ENCODE data around the gene SLC4A1. TPM values are rescaled to one million over a fixed set of nuclear protein-coding genes. Genes with fewer than 3 reads are reported as not detected.

The SLC4A1 gene
- total RNA-seq, 1 experiment from 2014 or later = not detected

DNA sequence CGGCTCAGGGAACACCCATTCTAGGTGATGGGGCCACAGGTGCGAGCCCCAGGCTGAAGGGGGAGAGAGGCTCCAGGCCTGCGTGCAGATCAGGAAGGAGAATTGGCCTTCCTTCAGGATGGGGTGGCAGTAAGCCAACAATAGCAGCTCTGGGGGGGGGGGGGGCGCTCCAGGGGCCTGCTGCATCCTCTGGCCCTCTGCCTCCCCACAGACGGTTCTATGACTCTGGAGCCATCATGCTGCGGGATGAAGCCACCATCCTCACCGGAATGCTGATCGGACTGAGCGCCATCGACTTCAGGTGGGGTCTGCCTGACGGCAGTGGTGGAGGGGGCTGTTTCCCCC, 46.6 kb upstream of the SLC4A1 start:
- POLR2A ChIA-PET = no interaction called here
- H3K36me3 Mint-ChIP-seq = peaks cover 3% of the 10 kb centered on the region; the same call in 1 of the 2 replicates
- CTCF ChIA-PET = interaction anchor here (0.5 to 6.6 kb wide), 11 partner anchors 17 to 1089 kb away, joined by 3 to 77 read pairs (median 18); partner anchors contain the start of genes GRN and UBTF
- no peak for DNase-seq (ENCODE audit: low spot score)
- ATAC-seq = no peak
- H3K4me3 Mint-ChIP-seq = peak overlapping the region; percentile 73
- no peak overlapping the region for H3K27ac Mint-ChIP-seq
- peaks cover 37% of the 10 kb centered on the region for H3K27me3 Mint-ChIP-seq (ENCODE audit: low read depth)
- peaks cover 44% of the 10 kb centered on the region for H3K4me1 Mint-ChIP-seq
- TF ChIP-seq GRHL2 (CRISPR knock-in tag; IDR thresholded peaks at IDR 0.05; ENCODE audit: insufficient replicate concordance, severe bottlenecking) = no peak
- TF ChIP-seq, protein P1, sequence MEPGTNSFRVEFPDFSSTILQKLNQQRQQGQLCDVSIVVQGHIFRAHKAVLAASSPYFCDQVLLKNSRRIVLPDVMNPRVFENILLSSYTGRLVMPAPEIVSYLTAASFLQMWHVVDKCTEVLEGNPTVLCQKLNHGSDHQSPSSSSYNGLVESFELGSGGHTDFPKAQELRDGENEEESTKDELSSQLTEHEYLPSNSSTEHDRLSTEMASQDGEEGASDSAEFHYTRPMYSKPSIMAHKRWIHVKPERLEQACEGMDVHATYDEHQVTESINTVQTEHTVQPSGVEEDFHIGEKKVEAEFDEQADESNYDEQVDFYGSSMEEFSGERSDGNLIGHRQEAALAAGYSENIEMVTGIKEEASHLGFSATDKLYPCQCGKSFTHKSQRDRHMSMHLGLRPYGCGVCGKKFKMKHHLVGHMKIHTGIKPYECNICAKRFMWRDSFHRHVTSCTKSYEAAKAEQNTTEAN (CRISPR knock-in tag; IDR thresholded peaks at IDR 0.05) = no peak
- TF ChIP-seq, protein P2, sequence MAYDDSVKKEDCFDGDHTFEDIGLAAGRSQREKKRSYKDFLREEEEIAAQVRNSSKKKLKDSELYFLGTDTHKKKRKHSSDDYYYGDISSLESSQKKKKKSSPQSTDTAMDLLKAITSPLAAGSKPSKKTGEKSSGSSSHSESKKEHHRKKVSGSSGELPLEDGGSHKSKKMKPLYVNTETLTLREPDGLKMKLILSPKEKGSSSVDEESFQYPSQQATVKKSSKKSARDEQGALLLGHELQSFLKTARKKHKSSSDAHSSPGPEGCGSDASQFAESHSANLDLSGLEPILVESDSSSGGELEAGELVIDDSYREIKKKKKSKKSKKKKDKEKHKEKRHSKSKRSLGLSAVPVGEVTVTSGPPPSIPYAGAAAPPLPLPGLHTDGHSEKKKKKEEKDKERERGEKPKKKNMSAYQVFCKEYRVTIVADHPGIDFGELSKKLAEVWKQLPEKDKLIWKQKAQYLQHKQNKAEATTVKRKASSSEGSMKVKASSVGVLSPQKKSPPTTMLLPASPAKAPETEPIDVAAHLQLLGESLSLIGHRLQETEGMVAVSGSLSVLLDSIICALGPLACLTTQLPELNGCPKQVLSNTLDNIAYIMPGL (CRISPR knock-in tag; IDR thresholded peaks at IDR 0.05) = no peak
- no peaks in the 10 kb centered on the region for H3K9me3 Mint-ChIP-seq

DNA sequence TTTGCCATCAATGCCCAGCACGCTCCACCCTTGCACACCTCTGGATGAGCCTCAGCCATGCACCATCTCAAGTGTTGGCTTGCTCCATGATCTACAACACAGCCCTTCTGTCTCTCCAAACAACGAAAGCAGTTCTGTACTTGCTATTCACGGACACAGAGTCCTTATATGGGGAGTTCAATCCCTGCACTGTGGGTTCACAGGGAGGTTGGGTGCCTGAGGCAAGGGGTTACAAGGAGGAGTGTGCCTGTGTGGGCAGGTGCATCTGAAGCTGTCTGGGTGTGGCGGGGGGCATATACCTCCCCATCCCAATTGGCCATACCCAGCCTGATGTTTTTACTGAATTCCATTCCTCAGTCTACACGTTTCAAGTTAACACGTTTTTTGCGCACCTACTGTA, 46.1 kb upstream of the SLC4A1 start:
- ChIA-PET POLR2A (no interaction called here), CTCF (interaction anchor here (0.5 to 6.6 kb wide), 9 partner anchors 17 to 1089 kb away, joined by 3 to 77 read pairs (median 31); partner anchors contain the start of genes GRN and UBTF)
- Mint-ChIP-seq H3K9me3 (no peaks in the 10 kb centered on the region), H3K27me3 (ENCODE audit: low read depth) (peaks cover 37% of the 10 kb centered on the region), H3K27ac (no peak overlapping the region), H3K4me1 (peaks cover 48% of the 10 kb centered on the region), H3K36me3 (no peaks in the 10 kb centered on the region), H3K4me3 (peak overlapping the region; percentile 58)
- no peak for ATAC-seq
- no peak for DNase-seq (ENCODE audit: low spot score)
- TF ChIP-seq, protein P3, sequence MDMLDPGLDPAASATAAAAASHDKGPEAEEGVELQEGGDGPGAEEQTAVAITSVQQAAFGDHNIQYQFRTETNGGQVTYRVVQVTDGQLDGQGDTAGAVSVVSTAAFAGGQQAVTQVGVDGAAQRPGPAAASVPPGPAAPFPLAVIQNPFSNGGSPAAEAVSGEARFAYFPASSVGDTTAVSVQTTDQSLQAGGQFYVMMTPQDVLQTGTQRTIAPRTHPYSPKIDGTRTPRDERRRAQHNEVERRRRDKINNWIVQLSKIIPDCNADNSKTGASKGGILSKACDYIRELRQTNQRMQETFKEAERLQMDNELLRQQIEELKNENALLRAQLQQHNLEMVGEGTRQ (CRISPR knock-in tag; IDR thresholded peaks at IDR 0.05) = no peak
- TF ChIP-seq, protein P4, sequence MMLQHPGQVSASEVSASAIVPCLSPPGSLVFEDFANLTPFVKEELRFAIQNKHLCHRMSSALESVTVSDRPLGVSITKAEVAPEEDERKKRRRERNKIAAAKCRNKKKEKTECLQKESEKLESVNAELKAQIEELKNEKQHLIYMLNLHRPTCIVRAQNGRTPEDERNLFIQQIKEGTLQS (CRISPR knock-in tag; conservative IDR thresholded peaks at IDR 0.05) = no peak
- TF ChIP-seq CREB1 (CRISPR knock-in tag; IDR thresholded peaks at IDR 0.05) (no peak), RELA (CRISPR knock-in tag; IDR thresholded peaks at IDR 0.05; ENCODE audit: borderline replicate concordance) (no peak), FOXK1 (CRISPR knock-in tag; IDR thresholded peaks at IDR 0.05) (no peak), SMAD3 (CRISPR knock-in tag; IDR thresholded peaks at IDR 0.05; ENCODE audit: borderline replicate concordance) (no peak), MXD4 (CRISPR knock-in tag; IDR thresholded peaks at IDR 0.05; ENCODE audit: borderline replicate concordance) (no peak), ESRRA (CRISPR knock-in tag; IDR thresholded peaks at IDR 0.05; ENCODE audit: borderline replicate concordance) (no peak), GABPB1 (CRISPR knock-in tag; IDR thresholded peaks at IDR 0.05) (no peak)
- TF ChIP-seq, protein P5, sequence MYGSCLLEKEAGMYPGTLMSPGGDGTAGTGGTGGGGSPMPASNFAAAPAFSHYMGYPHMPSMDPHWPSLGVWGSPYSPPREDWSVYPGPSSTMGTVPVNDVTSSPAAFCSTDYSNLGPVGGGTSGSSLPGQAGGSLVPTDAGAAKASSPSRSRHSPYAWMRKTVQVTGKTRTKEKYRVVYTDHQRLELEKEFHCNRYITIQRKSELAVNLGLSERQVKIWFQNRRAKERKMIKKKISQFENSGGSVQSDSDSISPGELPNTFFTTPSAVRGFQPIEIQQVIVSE (CRISPR knock-in tag; IDR thresholded peaks at IDR 0.05; ENCODE audit: borderline replicate concordance) = no peak
- TF ChIP-seq, protein P6, sequence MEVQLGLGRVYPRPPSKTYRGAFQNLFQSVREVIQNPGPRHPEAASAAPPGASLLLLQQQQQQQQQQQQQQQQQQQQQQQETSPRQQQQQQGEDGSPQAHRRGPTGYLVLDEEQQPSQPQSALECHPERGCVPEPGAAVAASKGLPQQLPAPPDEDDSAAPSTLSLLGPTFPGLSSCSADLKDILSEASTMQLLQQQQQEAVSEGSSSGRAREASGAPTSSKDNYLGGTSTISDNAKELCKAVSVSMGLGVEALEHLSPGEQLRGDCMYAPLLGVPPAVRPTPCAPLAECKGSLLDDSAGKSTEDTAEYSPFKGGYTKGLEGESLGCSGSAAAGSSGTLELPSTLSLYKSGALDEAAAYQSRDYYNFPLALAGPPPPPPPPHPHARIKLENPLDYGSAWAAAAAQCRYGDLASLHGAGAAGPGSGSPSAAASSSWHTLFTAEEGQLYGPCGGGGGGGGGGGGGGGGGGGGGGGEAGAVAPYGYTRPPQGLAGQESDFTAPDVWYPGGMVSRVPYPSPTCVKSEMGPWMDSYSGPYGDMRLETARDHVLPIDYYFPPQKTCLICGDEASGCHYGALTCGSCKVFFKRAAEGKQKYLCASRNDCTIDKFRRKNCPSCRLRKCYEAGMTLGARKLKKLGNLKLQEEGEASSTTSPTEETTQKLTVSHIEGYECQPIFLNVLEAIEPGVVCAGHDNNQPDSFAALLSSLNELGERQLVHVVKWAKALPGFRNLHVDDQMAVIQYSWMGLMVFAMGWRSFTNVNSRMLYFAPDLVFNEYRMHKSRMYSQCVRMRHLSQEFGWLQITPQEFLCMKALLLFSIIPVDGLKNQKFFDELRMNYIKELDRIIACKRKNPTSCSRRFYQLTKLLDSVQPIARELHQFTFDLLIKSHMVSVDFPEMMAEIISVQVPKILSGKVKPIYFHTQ (CRISPR knock-in tag; IDR thresholded peaks at IDR 0.05) = no peak
- TF ChIP-seq, protein P7, sequence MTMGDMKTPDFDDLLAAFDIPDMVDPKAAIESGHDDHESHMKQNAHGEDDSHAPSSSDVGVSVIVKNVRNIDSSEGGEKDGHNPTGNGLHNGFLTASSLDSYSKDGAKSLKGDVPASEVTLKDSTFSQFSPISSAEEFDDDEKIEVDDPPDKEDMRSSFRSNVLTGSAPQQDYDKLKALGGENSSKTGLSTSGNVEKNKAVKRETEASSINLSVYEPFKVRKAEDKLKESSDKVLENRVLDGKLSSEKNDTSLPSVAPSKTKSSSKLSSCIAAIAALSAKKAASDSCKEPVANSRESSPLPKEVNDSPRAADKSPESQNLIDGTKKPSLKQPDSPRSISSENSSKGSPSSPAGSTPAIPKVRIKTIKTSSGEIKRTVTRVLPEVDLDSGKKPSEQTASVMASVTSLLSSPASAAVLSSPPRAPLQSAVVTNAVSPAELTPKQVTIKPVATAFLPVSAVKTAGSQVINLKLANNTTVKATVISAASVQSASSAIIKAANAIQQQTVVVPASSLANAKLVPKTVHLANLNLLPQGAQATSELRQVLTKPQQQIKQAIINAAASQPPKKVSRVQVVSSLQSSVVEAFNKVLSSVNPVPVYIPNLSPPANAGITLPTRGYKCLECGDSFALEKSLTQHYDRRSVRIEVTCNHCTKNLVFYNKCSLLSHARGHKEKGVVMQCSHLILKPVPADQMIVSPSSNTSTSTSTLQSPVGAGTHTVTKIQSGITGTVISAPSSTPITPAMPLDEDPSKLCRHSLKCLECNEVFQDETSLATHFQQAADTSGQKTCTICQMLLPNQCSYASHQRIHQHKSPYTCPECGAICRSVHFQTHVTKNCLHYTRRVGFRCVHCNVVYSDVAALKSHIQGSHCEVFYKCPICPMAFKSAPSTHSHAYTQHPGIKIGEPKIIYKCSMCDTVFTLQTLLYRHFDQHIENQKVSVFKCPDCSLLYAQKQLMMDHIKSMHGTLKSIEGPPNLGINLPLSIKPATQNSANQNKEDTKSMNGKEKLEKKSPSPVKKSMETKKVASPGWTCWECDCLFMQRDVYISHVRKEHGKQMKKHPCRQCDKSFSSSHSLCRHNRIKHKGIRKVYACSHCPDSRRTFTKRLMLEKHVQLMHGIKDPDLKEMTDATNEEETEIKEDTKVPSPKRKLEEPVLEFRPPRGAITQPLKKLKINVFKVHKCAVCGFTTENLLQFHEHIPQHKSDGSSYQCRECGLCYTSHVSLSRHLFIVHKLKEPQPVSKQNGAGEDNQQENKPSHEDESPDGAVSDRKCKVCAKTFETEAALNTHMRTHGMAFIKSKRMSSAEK (CRISPR knock-in tag; IDR thresholded peaks at IDR 0.05; ENCODE audit: borderline replicate concordance) = no peak
- TF ChIP-seq, protein P8, sequence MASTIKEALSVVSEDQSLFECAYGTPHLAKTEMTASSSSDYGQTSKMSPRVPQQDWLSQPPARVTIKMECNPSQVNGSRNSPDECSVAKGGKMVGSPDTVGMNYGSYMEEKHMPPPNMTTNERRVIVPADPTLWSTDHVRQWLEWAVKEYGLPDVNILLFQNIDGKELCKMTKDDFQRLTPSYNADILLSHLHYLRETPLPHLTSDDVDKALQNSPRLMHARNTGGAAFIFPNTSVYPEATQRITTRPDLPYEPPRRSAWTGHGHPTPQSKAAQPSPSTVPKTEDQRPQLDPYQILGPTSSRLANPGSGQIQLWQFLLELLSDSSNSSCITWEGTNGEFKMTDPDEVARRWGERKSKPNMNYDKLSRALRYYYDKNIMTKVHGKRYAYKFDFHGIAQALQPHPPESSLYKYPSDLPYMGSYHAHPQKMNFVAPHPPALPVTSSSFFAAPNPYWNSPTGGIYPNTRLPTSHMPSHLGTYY (CRISPR knock-in tag; IDR thresholded peaks at IDR 0.05) = no peak
- TF ChIP-seq, protein P9, sequence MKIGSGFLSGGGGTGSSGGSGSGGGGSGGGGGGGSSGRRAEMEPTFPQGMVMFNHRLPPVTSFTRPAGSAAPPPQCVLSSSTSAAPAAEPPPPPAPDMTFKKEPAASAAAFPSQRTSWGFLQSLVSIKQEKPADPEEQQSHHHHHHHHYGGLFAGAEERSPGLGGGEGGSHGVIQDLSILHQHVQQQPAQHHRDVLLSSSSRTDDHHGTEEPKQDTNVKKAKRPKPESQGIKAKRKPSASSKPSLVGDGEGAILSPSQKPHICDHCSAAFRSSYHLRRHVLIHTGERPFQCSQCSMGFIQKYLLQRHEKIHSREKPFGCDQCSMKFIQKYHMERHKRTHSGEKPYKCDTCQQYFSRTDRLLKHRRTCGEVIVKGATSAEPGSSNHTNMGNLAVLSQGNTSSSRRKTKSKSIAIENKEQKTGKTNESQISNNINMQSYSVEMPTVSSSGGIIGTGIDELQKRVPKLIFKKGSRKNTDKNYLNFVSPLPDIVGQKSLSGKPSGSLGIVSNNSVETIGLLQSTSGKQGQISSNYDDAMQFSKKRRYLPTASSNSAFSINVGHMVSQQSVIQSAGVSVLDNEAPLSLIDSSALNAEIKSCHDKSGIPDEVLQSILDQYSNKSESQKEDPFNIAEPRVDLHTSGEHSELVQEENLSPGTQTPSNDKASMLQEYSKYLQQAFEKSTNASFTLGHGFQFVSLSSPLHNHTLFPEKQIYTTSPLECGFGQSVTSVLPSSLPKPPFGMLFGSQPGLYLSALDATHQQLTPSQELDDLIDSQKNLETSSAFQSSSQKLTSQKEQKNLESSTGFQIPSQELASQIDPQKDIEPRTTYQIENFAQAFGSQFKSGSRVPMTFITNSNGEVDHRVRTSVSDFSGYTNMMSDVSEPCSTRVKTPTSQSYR (CRISPR knock-in tag; IDR thresholded peaks at IDR 0.05) = no peak
